Spleen (tissue), 7 donors: ENCODE measurements around the gene ASTN1.

ENCODE experiments used
- POLR2AphosphoS5 ChIP-seq, 3 donors: sonication (generic); formaldehyde crosslinking; IDR thresholded peaks; one replicate each; pipeline ENCODE4 v1.5.1; 2017; ENCODE audit warnings: antibody characterized with exemption in 3 of 3
- TF ChIP-seq, protein P1 (sequence below), 11 experiments: fragments of 200-600 bp in 7 of 11; fragments of 450-650 bp in 4 of 11; sonication (generic) in 4 of 11; IDR thresholded peaks in 8 of 11; conservative IDR thresholded peaks in 3 of 11; 1 replicate in 7 of 11; 2 replicates in 4 of 11; pipeline versions ENCODE4 v1.4.0 to v1.8.0; 2016 to 2021; ENCODE audit warnings: antibody characterized with exemption in 11 of 11, inconsistent platforms in 4 of 11, mild to moderate bottlenecking in 1 of 11
- donor health status: DM: no; HTN: no; CAD: no; lungs with moderate emphysema.
- donor health status: DM: no; HTN: no; CAD: no.
- donor health status: DM: no; HTN: no; CAD: no.

DNA sequence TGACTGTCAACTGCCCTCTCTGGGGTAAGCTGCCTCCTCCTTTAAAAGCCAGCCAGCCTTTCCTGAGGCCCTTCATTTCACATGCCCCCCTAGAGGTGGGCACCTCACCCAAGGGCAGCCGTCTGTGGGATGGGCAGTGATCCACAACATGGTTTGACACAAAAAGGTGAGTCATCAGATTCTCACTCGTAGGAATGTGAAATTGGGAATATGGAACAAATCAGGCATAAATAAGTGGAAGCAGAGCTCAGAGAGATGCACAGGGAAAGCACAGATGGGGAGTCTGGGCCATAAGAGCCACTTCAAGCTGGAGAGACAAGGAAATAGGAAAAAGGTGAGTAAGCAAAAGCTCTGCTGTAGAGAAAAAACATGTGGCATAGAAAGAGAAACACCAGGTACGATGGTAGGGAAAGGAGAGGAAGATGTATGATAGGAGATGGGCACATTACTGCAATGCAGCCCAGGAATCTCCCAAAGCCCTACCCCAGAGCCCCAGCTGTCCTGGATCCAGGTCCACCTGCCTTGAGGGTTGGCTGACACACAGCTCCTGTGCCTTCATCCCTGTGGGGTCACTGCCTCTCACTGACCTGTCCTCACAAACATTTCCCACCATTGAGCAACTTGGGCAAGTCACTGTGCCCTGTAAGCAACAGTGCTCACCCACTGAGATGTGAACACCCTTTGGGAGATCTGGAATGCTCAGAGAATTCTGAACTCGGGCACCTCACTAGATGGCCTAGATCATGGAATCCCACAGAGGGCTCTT lies 86.6 kb downstream of the ASTN1 start:
- TF ChIP-seq, protein P1, sequence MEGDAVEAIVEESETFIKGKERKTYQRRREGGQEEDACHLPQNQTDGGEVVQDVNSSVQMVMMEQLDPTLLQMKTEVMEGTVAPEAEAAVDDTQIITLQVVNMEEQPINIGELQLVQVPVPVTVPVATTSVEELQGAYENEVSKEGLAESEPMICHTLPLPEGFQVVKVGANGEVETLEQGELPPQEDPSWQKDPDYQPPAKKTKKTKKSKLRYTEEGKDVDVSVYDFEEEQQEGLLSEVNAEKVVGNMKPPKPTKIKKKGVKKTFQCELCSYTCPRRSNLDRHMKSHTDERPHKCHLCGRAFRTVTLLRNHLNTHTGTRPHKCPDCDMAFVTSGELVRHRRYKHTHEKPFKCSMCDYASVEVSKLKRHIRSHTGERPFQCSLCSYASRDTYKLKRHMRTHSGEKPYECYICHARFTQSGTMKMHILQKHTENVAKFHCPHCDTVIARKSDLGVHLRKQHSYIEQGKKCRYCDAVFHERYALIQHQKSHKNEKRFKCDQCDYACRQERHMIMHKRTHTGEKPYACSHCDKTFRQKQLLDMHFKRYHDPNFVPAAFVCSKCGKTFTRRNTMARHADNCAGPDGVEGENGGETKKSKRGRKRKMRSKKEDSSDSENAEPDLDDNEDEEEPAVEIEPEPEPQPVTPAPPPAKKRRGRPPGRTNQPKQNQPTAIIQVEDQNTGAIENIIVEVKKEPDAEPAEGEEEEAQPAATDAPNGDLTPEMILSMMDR (IDR thresholded peaks at IDR 0.05 in 8 of 11, conservative IDR thresholded peaks at IDR 0.05 in 3 of 11): no peak
- TF ChIP-seq POLR2AphosphoS5 (IDR thresholded peaks at IDR 0.05): no peak
